Tibial nerve (tissue), 3 donors: ENCODE data around the gene RALY.

ENCODE experiments used
- POLR2A ChIP-seq, 2 donors: fragments of 450-650 bp; IDR thresholded peaks; one replicate each; pipeline ENCODE4 v1.6.1; 2017; ENCODE audit warnings: antibody characterized with exemption in 2 of 2, mild to moderate bottlenecking in 2 of 2, moderate library complexity in 2 of 2
- TF ChIP-seq, protein P1 (sequence below), 5 experiments: fragments of 200-600 bp in 3 of 5; fragments of 450-650 bp in 2 of 5; sonication (generic) in 3 of 5; IDR thresholded peaks; one replicate each; pipeline ENCODE4 v1.5.1; 2016 to 2019; ENCODE audit warnings: antibody characterized with exemption in 5 of 5, mild to moderate bottlenecking in 3 of 5, moderate library complexity in 2 of 5

DNA sequence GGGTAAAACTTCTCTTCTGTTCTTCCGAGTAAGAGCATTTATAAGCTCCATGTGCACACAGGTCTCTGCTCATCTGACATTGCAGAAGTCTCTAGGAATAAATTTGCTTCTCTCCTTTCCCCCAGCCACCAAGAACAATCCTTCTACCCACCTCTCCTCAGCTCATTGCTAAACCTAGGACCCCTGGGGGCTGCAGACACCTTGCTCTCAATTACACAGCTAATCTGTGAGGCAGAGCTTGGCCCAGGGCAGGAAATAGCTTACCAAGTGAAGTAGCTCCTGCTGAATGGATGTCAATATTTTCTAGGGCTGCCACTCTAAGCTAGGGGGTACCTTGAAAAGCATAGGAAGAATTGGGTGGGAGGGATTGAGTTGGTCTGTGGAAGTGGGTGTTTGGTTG, 74.3 kb downstream of the RALY start:
- TF ChIP-seq, protein P1, sequence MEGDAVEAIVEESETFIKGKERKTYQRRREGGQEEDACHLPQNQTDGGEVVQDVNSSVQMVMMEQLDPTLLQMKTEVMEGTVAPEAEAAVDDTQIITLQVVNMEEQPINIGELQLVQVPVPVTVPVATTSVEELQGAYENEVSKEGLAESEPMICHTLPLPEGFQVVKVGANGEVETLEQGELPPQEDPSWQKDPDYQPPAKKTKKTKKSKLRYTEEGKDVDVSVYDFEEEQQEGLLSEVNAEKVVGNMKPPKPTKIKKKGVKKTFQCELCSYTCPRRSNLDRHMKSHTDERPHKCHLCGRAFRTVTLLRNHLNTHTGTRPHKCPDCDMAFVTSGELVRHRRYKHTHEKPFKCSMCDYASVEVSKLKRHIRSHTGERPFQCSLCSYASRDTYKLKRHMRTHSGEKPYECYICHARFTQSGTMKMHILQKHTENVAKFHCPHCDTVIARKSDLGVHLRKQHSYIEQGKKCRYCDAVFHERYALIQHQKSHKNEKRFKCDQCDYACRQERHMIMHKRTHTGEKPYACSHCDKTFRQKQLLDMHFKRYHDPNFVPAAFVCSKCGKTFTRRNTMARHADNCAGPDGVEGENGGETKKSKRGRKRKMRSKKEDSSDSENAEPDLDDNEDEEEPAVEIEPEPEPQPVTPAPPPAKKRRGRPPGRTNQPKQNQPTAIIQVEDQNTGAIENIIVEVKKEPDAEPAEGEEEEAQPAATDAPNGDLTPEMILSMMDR (IDR thresholded peaks at IDR 0.05): no peak
- no peak for TF ChIP-seq POLR2A (IDR thresholded peaks at IDR 0.05)
